KOPT-K1 (cell line): ENCODE measurements around the gene GFY.

ENCODE experiments used
- H3K27ac ChIP-seq: fragments of 200-600 bp; sonication (generic); 2 replicates; pipeline ENCODE4 v1.5.1; 2016; ENCODE audit warnings: antibody characterized with exemption, mild to moderate bottlenecking, low read depth, low read length; ENCODE audit not compliant: poor library complexity, severe bottlenecking
- H3K36me3 ChIP-seq: fragments of 200-600 bp; sonication (generic); 2 replicates; pipeline ENCODE4 v1.5.1; 2017; ENCODE audit warnings: antibody characterized with exemption, mild to moderate bottlenecking, low read length, moderate library complexity; ENCODE audit not compliant: insufficient read depth
- H3K9me3 ChIP-seq: fragments of 200-600 bp; sonication (generic); 2 replicates; pipeline ENCODE4 v1.5.1; 2017; ENCODE audit warnings: antibody characterized with exemption, low read length, mild to moderate bottlenecking; ENCODE audit not compliant: insufficient read depth, poor library complexity, severe bottlenecking

GFY gene, protein sequence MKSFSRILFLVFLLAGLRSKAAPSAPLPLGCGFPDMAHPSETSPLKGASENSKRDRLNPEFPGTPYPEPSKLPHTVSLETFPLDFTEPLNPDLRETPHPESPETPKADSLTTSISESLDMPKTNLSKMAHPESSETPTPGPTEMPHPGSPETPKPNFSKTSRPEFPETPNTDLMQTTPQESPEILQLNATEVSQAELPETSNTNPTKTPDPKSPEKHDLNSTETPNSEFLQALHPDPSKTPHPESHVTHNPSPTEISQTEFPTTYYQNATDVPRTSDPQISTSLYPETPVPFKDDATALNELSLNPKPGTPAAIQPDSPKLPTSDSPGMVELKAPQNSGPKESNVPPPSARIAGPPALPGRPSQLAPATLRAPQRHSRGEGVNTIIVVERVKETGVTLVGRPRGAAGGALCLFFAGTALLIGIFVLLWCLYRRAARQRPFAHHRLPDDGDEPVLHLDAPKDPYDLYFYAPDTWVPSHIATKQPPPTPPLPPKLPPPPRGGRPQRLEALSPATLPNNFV

DNA sequence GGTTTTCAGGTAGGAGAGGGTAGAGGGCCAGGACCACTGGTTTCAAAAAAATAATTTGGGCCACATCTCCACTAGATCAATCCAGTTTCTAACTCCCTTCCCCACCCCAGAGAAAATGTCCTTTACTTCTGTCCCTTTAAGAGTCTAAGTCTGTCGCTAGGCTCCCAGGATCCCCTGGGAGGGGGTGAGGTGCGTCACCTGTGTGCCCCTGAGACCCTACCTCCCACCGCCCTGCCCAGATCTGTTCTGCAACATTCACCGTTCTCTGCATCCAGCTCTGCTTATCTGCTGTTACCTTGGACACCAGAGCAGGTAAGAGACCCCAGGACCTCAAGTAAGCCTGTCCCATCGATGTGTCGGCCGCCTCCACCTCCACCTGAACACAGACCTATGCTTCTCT, at the start of gene GFY:
GFY (plus strand) TSS at position 211 of the 400 bp plus-strand sequence. CDS start 1,043 bp downstream, outside the sequence.
- Histone ChIP-seq H3K36me3 (no peaks in the 10 kb centered on the region), H3K9me3 (no peaks in the 10 kb centered on the region), H3K27ac (no peak within 1 kb of the TSS)

DNA sequence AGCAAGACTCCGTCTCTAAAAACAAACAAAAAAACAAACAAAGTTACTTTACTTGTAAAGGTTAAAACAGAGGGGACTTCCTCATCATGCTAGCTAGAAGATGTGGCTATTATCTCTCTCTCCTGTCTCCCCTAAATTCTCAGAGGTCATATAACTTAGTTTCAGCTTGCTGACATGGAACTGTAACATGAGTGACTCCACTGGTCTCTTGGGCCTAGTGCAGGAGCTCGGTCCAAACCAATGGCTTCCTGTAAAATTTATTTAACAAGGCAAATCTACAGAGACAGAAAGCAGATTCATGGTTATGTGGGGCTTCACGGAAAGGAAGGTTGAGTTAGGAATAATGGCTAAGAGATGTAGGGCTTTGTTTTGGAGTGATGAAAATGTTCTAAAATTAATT, 46.7 kb upstream of the GFY start:
- H3K27ac ChIP-seq, result no peak overlapping the region
- peaks cover 15% of the 10 kb centered on the region for H3K9me3 ChIP-seq
- H3K36me3 ChIP-seq, result no peaks in the 10 kb centered on the region

DNA sequence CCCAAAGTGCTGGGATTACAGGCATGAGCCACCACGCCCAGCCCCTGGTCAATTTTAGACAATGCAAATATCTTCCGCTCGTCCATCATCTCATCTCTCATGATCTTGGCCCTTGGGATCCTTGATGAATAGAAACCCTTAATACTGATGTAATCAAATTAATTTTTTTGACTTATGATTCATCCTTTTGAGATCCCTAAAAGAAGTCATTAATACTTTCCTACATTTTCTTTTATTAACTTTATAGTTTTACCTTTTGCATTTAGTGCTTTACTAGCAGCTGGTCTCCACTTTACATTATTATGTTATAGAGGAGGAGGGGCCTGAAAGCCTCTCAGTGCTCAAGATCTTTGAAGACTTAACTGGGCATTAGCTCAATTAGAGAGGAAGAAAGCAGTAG, 44.8 kb upstream of the GFY start:
- Histone ChIP-seq H3K9me3 (peaks cover 18% of the 10 kb centered on the region), H3K36me3 (no peaks in the 10 kb centered on the region), H3K27ac (no peak overlapping the region)

GRCh38 chr19:49382639-49383038, 42.5 kb upstream of the GFY start:
- H3K27ac ChIP-seq, result no peak overlapping the region

DNA sequence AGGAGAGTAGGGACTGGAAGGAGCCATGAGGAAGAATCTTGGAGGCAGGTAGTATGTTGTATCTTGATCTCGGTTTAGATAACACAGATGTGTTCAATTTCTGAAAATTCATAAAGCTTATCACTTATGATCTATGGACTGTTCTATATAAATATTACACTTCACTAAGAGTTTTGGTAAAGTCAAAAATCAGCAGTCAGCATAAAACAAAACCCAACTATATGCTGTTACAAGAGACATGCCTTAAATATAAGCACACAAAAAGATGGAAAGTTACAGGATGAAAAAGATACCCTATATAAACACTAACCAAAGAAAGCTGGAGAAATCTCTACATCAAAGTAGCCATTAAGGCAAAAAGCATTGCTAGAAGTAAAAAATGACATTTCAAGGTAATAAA, 41.6 kb upstream of the GFY start:
- no peak overlapping the region for H3K27ac ChIP-seq
- H3K36me3 ChIP-seq, result no peaks in the 10 kb centered on the region
- peaks cover 18% of the 10 kb centered on the region for H3K9me3 ChIP-seq

More at GRCh38 chr19:49382639-49383038, 42.5 kb upstream of the GFY start:
- H3K36me3 ChIP-seq, result no peaks in the 10 kb centered on the region
- peaks cover 18% of the 10 kb centered on the region for H3K9me3 ChIP-seq

DNA sequence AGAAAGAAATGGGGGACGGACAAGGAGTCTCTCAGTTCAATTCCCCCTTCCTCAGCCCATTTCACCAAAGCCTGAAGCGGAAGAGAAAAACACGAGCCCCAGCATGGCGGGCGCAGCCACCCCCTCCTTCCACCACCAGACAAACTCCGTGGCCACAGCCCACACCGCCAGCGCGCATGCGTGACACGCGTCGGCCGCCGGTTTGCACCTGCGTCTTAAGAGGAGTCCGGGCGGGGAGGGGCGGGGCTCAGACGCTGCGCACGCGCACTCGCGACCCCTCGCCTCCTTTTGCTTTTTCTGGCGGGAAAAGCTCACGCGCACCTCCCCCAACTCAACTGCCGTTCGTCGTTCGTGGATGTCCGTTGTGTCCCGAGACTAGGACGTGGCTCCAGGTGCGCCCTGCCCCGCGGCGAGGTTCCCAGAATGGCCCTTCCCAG, 37.2 kb upstream of the GFY start, which contains the start of gene KASH5:
KASH5 (plus strand) TSS at position 314 of the 437 bp plus-strand sequence. CDS start 2,635 bp downstream, outside the sequence.
- peaks cover 6% of the 10 kb centered on the region for H3K9me3 ChIP-seq
- H3K36me3 ChIP-seq, result no peaks in the 10 kb centered on the region
- no peak within 1 kb of the TSS for H3K27ac ChIP-seq

GRCh38 chr19:49389406-49389805, 35.8 kb upstream of the GFY start:
- Histone ChIP-seq H3K36me3 (no peaks in the 10 kb centered on the region), H3K9me3 (no peaks in the 10 kb centered on the region), H3K27ac (no peak overlapping the region)

GRCh38 chr19:49390131-49390928, 34.9 kb upstream of the GFY start:
- H3K27ac ChIP-seq, result no peak overlapping the region

GRCh38 chr19:49390929-49391359, 34.2 kb upstream of the GFY start:
- H3K27ac ChIP-seq, result no peak overlapping the region
- no peaks in the 10 kb centered on the region for H3K9me3 ChIP-seq
- no peaks in the 10 kb centered on the region for H3K36me3 ChIP-seq

More at GRCh38 chr19:49390131-49390928, 34.9 kb upstream of the GFY start:
- Histone ChIP-seq H3K9me3 (no peaks in the 10 kb centered on the region), H3K36me3 (no peaks in the 10 kb centered on the region)

DNA sequence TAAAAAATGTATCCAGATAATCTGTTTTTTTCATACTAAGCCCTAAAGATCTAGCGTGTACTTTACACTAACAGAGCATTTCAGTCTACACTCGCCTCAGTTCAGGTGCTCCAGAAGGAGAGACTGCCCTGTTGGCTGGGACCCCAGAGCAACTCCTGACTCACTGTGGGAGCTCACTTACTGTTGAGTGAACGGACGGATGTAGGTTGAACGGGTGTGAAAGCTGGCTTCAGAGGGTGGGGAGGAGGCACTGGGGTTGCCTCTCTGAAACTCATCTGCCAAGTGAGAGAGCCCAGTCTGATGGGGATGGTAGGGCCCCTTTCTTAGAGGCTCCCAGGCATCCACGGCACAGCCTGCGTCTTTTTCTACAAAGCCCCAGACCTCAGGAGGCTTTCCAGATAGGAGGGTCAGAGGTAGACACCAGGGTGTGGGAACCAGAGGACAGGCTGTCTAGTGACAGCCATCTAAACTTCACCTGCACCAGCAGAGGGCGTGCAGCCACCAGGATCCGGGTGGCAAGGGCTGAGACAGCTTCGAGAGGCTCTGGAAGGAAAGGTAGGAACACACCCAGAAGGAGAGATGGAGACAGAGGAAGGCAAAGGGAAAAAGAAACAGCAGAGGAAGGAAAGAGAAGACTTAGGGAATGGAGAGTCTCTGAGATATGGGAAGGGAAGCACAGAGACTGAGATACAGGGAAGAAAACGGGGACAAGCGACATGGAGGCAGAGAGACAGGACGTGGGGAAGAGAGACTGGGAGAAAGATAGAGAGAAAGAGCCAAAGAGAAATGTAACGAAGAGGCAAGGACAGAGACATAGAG, 33.4 kb upstream of the GFY start:
- Histone ChIP-seq H3K9me3 (no peaks in the 10 kb centered on the region), H3K36me3 (no peaks in the 10 kb centered on the region), H3K27ac (no peak overlapping the region)

DNA sequence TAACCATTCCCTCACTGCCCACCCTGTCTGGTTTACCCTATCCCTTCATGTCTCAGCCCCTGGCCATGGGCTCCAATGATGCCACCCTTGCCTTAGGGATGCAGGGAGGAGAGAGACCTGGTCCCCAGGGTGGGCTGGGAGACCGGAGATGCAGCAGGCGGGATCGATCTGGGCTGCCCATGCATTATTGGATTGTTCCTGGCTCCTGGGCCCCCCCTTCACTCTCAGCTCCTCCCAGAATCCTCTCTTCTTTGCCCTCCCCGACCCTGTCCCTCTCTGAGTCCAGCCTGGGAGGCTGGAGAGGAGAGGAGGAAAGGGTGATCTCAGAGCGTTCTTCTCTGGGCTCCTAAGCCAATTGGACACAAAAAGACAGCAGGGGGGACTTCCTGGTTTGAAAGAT, 31.3 kb upstream of the GFY start:
- Histone ChIP-seq H3K36me3 (no peaks in the 10 kb centered on the region), H3K9me3 (no peaks in the 10 kb centered on the region), H3K27ac (no peak overlapping the region)

DNA sequence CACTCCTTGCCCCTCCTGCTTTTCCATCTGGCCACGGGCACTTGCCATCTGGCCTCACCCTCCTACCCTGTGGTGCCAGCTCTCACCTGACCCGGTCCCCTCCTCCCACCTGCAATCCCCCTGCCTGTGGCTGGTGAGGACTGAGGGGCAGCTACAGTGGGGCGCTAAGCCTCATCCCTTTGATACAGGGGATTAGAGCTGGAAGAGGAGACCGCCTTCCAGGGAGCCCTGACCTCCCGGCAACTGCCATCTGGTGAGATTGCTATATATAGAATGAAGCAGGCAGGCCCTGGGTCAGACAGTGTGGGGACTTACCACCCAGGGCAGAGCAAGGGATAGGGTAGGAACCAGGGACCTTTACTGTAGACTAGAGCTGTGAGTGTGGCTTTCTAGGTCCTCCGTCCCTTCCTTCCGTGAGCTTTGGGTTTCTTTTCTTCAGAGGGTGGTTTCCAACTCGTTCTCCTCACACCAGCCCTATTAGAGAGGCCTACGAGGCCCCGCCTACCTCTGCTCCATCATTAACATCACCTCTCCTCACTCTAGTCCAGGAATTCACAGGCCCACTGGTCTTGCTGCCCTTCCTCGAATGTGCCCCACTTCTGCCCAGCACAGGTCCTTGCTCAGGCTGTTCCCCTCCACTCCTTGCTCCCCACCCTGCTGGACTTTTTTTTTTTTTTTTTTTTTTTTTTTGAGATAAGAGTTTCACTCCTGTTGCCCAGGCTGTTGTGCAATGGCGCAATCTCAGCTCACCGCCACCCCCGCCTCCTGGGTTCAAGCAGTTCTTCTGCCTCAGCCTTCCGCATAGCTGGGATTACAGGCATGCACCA, 29.4 kb upstream of the GFY start:
- Histone ChIP-seq H3K36me3 (no peaks in the 10 kb centered on the region), H3K27ac (no peak overlapping the region), H3K9me3 (no peaks in the 10 kb centered on the region)

DNA sequence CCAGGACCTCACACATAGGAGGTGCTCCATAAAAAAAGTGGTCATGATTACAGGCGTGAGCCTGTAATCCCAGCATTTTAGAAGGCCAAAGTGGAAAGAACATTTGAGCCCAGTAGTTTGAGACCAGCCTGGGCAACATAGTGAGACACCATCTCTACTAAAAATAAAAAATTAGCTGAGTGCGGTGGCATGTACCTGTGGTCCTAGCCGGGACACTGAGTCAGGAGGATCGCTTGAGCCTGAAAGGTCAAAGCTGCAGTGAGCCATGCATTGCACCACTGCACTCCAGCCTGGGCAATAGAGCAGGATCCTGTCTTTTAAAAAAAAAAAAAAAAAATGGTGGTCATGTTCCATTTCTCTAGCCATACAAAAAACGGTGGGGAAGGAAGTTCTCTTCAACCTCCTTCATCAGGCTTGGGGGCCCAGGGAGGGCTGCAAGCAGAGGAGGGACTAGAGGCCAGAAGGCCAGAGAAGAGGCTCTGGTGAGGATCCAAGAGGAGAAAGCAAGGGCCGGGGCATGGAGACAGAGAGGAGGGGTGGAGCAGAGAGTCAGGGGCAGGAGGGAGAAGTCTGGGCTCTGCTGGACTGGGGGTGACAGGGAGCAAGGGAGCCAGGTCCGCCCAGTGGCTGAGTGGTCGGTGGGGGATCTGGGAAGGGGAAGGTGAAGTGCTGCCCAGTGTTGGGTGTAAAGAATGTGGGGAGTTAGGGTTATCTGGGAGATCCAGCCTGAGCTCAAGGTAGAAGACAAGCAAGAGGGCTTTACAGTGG, 28.3 kb upstream of the GFY start:
- no peak overlapping the region for H3K27ac ChIP-seq
- H3K36me3 ChIP-seq, result no peaks in the 10 kb centered on the region
- no peaks in the 10 kb centered on the region for H3K9me3 ChIP-seq
